GM18498 (cell line): Measurements from ENCODE around the gene USP22.
A peak's percentile ranks its signal among the peaks of the same experiment; 100 is the strongest.
"Not testable (repeated sequence)": the region's sequence is repeated elsewhere in the genome, so short reads cannot be mapped to it uniquely, and the experiment has no call there.

ENCODE experiments used
- ATAC-seq: cut with Tn5 transposase; IDR thresholded peaks from one replicate; pipeline ENCODE4 v1.9.1; 2021; ENCODE audit warnings: mild to moderate bottlenecking, moderate library complexity; ENCODE audit not compliant: unreplicated experiment

USP22 gene

DNA sequence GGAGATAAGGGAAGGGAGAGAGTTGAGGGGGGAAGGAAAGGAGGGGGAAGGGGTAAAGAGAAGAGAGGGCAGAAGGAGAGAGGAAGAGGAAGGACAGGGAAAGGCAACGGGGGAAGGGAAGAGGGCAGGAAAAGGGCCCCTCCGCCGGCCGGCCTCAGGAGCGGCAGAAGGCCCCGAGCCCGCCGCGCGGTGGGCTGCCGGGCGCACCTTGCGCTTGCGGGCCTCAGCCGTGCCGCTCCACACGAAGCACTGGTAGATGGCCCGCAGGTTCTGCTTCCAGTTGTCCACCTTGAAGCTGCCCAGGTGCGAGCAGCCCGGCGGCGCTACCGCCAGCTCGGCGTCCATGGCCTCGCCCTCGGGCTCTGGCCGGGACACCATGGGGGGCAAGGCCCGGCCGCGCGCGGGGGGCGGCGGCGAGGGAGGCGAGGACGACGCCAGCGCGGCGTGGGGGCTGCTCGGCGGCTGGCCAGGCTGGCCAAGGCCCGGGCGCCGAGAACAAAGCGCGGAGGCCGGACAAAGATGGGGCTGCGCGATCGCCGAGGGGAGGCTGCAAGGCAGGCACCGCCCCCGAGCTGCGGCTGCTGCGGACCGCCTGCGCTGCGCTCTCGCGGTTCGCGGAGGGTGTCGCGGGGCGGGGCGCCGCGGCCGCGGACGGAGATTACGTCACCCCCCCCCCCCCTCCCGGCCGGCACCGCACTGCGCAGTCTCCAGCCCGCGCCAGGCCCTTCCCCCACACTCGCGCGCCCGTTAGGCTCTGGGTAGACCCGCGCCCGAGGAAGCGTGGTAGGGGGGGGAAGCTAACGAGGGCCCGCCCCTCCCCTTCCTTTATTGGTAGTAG is at the start of gene USP22:
TSS of gene USP22 (minus strand) at position 554 of the 838 bp plus-strand sequence. CDS start at position 378, 176 bp downstream.
- ATAC-seq, result peak; percentile 73

DNA sequence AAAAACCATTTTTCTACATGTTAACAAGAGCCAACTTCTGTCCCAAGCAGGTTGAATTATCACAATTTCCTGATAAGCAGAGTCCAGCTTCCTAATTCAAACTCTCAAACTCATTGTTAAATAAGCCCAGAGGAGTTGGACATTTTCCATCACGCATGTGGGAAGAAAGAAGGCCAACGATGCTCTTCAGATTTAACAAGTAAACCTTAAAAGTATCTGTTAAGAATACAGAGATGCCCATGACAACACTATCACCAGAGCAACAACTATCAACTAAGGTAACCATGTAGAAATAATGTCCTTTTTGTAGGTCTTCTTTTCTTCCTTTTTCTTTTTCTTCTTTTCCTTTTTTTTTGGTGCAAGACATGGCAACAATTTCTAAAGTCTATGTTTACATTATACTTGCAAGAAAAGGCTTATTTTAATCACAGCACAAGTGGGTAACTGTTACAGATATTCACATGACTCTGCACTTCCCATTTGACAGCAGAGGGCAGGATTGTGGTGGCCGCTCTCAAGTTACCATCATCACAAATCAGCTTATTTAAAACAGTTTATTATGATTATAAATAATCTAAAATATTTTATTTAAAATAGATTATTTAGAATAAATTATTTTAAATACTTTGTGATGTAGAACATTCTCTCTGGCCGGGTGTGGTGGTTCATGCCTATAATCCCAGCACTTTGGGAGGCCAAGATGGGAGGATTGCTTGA is 48.2 kb upstream of the USP22 start:
- ATAC-seq, result no peak

DNA sequence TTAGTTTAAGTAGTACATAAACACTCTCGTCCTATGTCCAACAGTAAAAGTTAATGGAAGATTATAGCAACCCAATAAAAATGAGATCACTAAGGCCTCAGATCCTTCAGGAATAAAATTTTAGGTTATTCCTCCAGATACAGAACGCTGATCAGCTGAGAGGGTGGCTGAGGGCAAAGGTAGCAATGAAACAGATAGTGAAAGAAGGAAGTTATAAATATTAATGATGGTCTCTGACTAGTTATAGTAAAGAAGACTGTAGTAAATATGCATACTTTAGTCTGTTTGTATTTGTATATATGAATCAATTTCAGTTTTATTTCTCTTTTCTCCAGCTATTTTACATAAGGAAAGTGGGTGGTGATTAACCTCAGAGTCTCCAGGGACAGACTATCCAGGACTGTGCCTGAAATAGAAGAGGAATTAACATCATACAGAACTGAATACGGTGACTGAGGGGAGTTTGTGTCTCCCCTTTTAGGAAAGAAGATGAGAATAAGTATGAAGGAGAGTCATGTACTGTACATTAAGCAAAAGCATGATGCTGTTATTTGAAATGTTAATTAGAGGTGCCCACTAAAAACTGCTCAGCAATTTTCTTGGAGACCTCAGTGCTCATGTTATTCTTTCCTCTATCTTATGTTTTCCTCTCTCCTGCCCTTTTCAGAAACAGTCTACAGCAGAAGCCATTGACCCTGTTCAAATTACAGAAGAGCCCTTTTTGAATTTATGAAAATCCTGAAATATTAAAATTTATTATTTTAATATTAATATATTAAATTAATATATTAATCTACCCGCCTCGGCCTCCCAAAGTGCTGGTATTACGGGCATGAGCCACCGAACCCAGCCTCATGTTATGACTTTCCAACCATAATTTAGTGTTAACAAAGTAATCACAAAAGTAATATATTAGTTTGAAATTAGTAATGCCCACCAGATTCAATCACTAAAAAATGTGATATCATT is 47.4 kb upstream of the USP22 start:
- peak; percentile 72 for ATAC-seq

DNA sequence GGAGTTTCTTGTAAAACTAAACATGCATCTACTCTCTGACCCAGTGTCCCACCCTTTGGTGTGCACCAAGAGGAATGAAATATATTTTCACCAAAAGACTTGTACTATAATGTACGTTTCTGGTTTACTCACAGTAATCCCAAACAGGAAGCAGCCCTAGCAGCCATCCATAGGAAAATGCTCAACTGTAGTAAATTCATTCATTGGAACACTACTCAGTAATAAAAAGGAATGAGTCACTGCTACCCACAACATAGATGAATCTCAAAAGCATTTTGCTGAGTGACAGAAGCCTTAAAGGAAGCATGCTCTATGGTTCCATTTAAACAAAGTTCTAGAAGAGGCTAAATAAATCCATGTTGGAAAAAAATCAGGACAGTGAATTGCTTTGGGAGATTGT is 46.3 kb upstream of the USP22 start:
- no peak for ATAC-seq

DNA sequence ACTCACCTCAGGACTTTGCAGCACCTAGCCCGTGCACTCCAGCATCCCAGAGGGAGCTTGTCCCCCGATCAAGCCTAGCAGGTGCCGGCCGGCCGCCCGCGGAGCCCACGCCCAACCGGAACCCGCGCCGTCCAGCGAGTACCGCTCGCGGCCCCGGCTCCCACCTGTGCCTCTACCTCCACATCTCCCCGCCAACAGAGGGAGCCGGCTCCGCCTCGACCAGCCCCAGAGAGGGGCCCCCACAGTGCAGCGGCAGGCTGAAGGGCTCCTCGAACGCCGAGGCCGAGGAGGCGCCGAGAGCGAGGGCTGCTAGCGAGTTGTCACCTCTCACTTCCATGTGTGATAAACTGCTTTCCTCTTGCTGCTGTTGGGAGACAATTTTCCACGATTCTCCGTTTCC is 42.9 kb upstream of the USP22 start:
- ATAC-seq, result no peak

DNA sequence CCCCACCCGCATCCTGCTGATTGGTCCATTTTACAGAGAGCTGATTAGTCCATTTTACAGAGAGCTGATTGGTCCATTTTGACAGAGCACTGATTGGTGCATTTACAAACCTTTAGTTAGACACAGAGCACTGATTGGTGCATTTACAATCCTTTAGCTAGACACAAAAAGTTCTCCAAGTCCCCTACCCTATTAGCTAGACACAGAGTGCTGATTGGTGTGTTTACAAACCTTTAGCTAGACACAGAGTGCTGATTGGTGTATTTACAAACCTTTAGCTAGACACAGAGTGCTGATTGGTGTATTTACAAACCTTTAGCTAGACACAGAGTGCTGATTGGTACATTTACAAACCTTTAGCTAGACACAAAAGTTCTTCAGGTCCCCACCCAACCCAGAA is 42.5 kb upstream of the USP22 start:
- not testable (repeated sequence) for ATAC-seq

DNA sequence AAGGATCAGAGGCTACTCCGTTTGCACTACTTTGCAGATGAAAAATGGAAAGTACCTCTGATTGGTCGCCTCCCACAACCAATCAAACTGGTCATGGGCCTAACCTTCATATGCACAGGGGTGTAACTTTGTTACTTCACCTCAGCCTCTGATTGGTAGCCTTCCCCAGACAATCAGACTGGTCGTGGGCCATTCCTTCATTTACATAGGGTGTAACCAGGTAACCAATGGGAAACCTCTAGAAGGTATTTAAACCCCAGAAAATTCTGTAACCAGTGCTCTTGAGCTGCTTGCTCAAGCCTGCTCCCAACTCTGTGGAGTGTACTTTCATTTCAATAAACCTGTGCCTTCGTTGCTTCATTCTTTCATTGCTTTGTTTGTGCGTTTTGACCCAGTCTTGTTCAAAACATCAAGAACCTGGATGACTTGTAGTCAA is 39.2 kb upstream of the USP22 start:
- ATAC-seq, result no peak

DNA sequence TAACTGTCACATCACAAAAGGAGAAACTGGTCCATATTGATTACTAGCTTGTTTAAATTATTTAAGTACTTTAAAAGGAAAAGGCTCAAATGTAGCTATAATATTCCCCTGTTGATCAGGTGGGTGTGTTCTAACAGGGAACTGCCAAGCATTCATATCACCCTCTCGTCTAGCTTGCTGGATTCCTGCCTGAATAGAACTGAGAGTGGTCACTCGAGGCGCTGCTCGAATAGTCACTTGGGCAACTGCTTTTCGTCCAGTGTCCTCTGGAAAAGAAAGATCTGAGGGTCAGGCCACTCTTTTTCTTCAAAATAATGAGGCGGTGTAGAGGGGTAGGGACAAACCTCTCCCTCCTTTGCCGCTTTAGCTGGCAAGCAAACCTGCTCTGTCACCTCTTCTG is 36.4 kb upstream of the USP22 start:
- ATAC-seq, result no peak

DNA sequence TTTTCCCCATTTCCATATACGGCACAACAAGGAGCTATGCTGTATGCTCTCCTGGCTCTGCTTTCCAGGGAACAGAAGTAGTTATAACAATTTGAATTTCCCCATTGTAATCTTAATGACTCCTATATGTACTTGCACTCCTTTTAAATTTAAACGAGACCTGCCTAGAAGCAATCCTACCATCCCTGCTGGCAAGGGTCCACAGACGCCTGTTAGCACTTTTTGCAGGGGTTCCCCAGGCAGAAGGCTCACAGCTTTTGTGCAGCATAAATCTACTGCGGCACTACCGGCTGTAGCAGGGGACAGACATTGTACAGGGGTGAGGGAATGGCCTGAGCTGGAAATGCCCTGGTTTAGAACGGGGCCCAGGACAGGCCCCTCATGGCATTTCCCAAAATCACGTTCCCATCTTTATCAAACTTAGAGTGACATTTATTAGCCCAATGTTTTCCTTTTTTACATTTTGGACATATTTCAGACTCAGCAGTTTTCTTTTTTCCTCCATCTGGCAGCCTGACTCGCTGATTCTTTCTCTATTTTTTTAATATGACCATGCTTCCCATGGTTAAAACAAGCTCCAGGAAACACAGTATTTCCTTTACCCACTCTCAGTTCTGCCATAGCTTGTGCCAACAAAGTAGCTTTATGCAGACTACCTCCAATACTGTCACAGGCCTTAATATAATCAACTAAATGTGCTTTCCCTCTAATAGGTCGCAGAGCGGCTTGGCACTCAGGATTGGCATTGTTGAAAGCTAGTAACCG is 35.4 kb upstream of the USP22 start:
- ATAC-seq, result no peak

DNA sequence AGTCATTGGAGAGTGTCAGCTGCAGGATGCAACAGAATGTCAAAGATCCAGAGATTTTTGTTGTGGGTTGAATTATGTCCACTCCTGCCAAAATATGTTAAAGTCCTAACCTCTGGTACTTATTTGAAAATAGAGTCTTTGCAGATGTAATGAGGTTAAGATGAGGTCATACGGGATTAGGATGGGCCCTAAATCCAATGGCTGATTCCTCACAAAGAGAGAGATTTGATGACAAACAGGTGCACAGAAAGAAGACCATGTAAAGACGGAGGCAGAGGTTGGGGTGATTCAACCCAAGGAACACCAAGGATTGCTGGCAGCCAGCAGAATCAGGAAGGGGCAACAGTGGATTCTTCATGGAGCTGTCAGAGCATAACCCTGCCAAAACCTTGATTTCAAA is 34.5 kb upstream of the USP22 start:
- ATAC-seq, result no peak

DNA sequence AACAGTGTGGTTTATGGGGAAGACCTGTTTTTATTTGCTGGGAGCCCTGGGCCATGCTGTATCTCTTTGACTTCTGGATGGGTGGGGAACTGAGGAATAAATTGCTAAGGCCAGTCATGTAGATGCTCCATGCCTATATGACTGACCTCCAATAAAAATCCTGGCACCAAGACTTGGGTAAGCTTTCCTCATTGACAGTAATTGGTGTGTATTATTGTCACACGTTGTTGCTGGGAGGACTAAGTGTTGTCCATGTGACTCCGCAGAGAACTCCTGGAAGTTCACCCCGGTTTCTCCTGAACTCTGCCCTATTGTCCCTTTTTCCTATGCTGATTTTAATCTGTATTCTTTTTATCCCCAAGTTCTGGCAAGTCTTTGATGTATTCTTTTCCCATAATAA is 33.4 kb upstream of the USP22 start:
- ATAC-seq, result no peak

DNA sequence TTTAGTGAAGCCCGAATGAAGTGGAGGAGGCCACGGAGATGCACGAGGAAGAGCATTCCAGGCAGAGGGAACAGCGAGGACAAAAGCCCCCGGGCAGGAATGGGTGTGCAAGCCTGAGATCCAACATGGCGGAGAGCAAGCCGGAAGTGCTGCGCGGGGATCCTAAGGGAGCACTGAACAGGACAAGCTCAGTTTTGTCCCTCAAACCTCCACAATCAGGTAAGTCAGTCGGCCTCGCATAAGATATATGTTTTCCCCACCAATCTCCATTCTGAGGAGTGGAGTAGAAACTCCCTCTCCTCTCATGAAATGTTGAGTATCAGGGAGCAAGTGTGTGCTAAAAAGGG is 32.9 kb upstream of the USP22 start:
- ATAC-seq, result no peak

DNA sequence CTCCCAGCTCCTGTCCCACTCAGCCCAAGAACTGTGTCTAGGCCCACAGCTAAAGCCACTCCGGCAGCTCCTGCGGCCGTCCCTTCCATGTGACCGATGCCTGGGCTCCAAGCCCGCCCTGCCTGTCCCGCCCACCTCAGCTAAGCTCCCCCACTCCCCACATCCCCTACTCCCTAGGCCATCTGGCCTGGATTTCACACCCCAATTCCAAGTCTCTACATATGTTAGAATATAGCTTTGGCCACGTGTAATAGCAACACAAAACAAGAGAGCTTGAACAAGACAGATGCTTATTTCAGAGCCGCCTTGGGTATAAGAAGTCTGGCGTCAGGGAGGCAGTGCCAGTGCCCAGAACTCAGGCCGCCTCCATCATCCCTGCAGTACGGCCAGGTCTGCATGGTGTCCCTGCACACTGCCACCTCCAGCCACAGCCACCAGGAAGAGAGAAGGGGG is 30.0 kb upstream of the USP22 start:
- no peak for ATAC-seq

DNA sequence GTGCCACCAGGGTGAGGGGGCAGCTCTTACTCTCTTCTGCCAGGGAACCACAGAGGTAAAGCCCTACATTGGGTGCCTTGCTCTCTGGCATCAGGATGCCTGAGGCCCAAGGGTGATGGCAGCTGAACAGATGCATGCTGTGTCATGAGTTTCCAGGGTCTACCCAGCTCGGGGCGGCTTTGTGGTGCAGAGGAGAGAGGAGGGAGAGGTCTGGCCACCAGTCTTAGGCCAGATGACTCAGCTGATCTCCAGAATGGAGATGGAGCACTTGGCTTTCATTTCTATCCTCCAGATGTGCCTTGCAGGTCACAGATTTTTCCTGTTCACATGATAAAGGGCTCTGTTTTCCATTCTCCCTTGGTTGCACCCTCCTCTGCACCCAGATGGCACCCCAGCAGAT is 23.6 kb upstream of the USP22 start:
- ATAC-seq, result no peak

DNA sequence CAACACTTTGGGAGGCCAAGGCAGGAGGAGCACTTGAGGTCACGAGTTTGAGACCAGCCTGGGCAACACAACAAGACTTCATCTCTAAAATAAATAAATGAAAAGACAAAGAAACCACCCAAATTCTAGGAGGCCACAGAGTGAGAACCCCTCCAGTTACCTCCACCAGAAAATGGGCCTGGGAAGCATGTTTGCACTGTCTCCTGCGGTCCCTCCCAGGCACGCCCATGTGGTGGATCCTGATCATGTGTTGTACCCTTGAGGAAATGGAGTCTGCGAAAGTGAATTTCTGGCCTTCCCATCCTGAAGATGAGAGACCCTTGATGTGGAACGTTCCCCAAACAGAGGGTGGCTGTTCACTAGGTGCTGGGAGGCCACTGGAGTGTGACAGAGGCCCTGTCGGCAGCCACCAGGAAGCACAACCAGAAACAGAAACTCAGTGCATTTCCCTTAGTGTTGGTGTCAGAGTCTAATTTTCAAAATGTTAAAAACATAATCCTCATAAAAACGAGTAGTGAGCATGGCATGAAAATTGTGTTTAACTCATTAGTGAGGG is 19.2 kb upstream of the USP22 start:
- ATAC-seq, result peak; percentile 81

DNA sequence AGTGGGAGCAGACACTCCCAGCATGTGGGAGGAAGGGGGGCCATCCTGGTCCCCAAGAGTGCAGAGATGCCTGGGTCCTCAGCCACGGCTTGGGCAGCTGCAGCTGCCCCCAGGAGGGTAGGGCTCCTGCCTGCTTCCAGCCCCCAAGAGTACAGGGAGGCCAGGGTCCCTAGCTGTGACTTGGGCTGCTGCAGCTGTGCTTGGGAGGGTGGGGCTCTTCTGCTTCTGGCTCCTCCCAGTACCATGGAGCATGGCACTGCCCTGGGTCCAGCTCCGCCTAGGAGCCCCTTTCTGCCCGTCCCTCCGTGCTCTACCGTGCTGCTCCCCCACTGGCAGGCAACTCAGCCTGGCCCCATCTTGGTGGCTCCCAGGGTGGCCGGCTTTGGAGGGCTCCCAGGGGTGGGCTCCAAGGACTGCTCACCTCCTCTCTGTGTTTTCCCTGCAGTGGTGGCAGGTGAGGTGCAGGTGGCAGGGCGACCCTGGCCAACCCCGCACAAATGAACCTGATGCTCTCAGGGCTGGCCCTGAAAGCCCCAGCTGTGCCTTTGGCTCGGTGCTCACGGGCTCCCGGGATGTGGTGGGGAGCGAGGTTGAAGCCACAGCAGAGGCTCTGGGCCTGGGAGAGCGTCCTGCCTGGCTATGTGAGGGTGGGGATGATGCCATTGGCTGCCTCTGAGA is 18.5 kb upstream of the USP22 start:
- no peak for ATAC-seq

DNA sequence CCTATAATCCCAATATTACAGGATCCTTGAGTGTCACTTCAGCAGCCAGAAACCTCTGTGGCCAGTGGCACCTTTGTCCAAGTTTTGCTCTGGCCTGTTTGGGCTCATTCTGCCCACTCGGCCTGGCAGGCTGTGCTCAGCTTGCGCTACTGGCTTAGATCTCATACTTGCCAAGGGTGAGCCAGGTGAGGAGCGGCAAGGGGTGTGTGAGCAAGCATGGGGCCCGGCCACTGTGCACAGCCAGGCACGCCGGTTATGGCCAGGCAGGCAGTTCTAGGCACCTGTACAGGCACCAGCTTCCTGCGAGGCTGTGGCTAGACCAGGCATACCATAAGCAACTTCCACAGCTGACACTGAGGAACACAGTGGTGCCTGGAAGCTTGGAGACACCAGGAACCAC is 16.9 kb upstream of the USP22 start:
- ATAC-seq, result no peak

DNA sequence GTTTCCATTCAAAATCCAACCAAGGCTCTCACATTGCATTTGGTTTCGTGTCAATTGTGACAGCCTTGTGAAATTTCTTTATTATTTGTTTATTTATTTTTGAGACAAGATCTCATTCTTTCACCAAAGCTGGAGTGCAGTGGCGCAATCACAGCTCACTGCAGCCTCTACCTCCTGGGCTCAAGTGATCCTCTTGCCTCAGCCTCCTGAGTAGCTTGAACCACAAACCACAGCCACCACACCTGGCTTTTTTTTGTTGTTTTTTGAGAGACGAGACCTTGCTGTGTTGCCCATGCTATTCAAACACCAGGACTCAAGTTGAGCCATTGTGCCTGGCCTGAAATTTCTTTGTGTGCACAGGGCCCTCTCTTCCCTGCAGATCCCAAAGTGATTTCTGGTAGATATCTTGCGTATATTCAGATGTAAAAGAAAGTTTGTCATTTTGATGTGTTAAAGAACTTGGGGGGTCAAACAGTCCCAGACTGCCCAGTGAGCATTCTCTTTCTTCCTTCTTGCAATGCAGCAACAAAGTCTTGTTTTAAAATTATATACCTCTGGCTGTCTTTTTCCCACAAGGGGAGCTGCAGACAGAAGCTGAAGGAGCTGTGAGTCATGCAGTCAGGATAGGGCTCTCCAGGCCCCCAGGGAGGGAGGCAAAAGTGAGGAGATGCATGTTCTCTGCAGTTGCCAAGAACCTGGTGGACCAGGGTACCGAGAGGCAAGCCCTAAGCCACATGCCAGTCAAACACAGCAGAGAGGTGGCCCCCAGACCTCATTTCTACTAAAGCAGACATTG is 15.5 kb upstream of the USP22 start:
- ATAC-seq, result no peak

DNA sequence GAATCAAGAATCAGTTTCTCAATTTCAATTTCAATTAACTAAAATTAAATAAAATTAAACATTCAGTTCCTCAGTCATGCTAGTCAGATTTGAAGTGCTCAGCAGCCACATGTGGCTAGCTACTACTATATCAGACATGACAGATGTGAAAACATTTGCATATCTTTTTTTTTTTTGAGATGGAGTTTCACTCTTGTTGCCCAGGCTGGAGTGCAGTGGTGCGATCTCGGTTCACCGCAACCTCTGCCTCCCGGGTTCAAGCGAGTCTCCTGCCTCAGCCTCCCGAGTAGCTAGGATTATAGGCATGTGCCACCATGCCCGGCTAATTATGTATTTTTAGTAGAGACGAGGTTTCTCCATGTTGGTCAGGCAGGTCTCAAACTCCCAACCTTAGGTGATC is 10.2 kb upstream of the USP22 start:
- peak; percentile 81 for ATAC-seq
